SK-N-SH (cell line): ENCODE results near the gene KIF18A.

Source experiments
- CTCF ChIP-seq: fragments of 200-600 bp; sonication (generic); IDR thresholded peaks from 2 replicates; pipeline ENCODE4 v1.6.1; 2017; ENCODE audit warnings: antibody characterized with exemption, mild to moderate bottlenecking, moderate library complexity
- EZH2phosphoT487 ChIP-seq: fragments of 200-600 bp; sonication (generic); IDR thresholded peaks from 2 replicates; pipeline ENCODE4 v1.6.1; 2017; ENCODE audit warnings: low read depth, mixed run types, mild to moderate bottlenecking, antibody characterized with exemption, moderate library complexity, borderline replicate concordance
- FOXM1 ChIP-seq: IDR thresholded peaks from 2 replicates; pipeline ENCODE4 v1.4.0; 2012; ENCODE audit warnings: low read depth, mild to moderate bottlenecking
- GABPA ChIP-seq: IDR thresholded peaks from 2 replicates; pipeline ENCODE4 v1.4.0; 2012; ENCODE audit warnings: low read depth, mild to moderate bottlenecking
- JUND ChIP-seq: IDR thresholded peaks from 2 replicates; pipeline ENCODE4 v1.4.0; 2012
- NFIC ChIP-seq: IDR thresholded peaks from 2 replicates; pipeline ENCODE4 v1.4.0; 2012; ENCODE audit warnings: borderline replicate concordance
- NRF1 ChIP-seq: IDR thresholded peaks from 2 replicates; pipeline ENCODE4 v1.6.1; 2012; ENCODE audit warnings: low read depth, mild to moderate bottlenecking, low read length
- POLR2AphosphoS5 ChIP-seq: IDR thresholded peaks from 2 replicates; pipeline ENCODE4 v1.6.1; 2012; ENCODE audit warnings: low read depth, low read length
- SMC3 ChIP-seq: IDR thresholded peaks from 2 replicates; pipeline ENCODE4 v1.6.1; 2012; ENCODE audit warnings: low read depth, low read length, improper control_type of control experiment
- TAF1 ChIP-seq: IDR thresholded peaks from 2 replicates; pipeline ENCODE4 v1.6.1; 2012; ENCODE audit warnings: low read depth, mild to moderate bottlenecking, low read length, moderate library complexity, borderline replicate concordance
- TEAD4 ChIP-seq: IDR thresholded peaks from 2 replicates; pipeline ENCODE4 v1.4.0; 2012; ENCODE audit warnings: mild to moderate bottlenecking, borderline replicate concordance; ENCODE audit not compliant: insufficient read depth
- ZBTB33 ChIP-seq: IDR thresholded peaks from 2 replicates; pipeline ENCODE4 v1.4.0; 2012; ENCODE audit warnings: low read depth, borderline replicate concordance

- no peak for TF ChIP-seq CTCF
- TF ChIP-seq TAF1, result no peak
- TF ChIP-seq SMC3, result no peak
- no peak for TF ChIP-seq ZBTB33
- no peak for TF ChIP-seq EZH2phosphoT487
- TF ChIP-seq POLR2AphosphoS5, result no peak
- no peak for TF ChIP-seq NRF1
- TF ChIP-seq GABPA, result no peak
- no peak for TF ChIP-seq FOXM1
- no peak for TF ChIP-seq NFIC
- no peak for TF ChIP-seq JUND
- no peak for TF ChIP-seq TEAD4
Observed at GRCh38 chr11:28048812-28049211, 59.1 kb downstream of the KIF18A start.
